CD1c-positive myeloid dendritic cell (primary cell): Measurements from ENCODE around the gene CNRIP1.
"Not testable (repeated sequence)": the region's sequence is repeated elsewhere in the genome, so short reads cannot be mapped to it uniquely, and the experiment has no call there.

Experiments
- DNase-seq: peaks from one replicate; pipeline ENCODE4 v3.0.0-alpha.2; 2016; ENCODE audit errors: extremely low spot score

Gene CNRIP1, protein sequence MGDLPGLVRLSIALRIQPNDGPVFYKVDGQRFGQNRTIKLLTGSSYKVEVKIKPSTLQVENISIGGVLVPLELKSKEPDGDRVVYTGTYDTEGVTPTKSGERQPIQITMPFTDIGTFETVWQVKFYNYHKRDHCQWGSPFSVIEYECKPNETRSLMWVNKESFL

DNA sequence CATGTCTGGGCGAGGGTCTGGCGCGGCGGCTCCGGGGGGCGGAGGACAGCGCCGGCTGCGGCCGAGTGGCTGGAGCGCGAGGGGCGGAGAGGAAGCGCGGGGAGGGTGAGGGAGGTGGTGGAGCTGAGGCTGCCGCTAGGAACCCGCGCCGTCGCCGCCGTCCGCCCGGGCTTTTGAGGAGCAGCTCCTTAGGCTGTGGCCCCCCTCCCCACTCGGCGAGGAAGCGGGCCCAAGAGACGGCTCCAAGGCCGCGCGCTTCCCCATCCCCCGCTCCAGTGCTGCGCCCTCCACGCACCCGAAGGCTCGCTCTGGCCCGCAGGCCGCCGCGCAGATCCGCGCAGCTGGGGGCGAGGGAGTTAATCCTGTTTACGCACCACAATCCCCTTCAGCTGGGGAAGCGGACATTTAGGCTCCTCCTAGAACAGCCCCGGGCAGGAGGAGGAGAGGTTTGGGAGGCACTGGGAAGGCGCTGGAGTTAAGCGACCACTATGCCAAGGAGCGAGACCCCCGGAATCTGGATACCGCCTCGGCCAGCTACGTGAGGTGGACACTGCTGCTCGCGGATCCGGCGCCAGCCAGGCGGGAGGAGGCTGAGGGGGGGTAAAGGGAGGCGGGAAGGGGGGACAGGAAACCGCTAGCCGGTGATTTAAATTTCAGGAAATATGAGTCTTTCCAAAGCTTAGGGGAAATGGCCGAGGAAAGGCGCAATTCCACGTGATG, at the start of gene CNRIP1:
Gene CNRIP1 (minus strand): TSS at position 552 of the 720 bp plus-strand sequence. CDS start 549 bp downstream, at position 3.
- peak; percentile 57 for DNase-seq

GRCh38 chr2:68369337-68369734, 49.6 kb upstream of the CNRIP1 start:
- DNase-seq: no peak

DNA sequence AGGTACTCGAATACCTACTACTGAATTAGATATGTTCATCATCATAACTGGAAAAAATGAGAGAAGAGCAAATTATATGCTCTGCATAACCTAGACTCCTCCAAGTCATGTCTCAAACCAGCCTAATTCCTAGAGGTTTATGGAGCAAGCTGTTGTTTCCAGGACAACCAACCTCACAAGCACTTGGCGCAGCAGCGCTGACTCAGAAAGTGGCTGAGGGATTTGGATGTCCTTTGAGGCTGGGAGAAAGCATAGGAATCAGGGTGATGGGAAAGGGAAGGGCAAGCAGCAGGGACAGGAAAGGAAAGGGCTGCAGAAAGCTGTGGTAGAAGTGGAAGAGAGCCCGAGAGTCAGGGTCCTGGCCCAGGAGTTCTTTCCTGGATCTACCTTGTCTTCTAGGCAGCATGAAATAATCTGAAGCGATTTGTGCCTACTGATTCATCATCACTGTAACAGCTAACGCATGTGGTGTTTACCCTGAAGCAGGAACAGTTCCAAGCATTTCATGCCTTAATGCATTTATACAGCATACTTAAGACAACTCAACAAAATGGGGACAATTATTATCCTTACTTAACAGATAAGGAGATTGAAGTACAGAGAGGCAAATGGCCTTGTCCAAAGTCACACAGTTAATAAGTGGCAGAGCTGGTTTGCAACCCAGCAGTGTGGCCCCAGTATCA, 49.0 kb upstream of the CNRIP1 start:
- DNase-seq: no peak

GRCh38 chr2:68367953-68368653, 48.4 kb upstream of the CNRIP1 start:
- peak; percentile 91 for DNase-seq

- peak; percentile 80 for DNase-seq
Measured at GRCh38 chr2:68366083-68366560, 46.4 kb upstream of the CNRIP1 start.

DNA sequence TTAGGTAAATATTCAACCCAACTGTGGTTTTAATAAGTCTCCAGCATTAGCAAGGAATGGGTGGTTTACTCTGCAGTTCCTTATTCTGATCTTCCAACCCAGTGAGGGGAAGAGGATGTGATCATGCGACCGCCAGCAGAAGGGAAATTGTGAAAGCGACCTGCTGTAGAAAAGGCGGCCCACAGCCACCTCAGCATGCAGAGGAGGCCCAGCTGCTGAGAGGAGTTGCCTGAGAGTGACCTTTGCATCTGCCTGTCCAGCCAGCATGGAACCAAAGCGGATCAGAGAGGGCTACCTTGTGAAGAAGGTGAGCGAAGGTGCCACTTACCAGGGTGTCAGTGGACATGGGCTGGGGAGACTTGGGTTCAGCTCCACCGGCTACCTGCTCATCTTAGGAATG, 45.3 kb upstream of the CNRIP1 start, which contains the start of gene PLEK:
Gene PLEK (plus strand): TSS at position 196 of the 400 bp plus-strand sequence. CDS start 70 bp downstream, at position 266.
- DNase-seq: peak; percentile 94

- DNase-seq: peak; percentile 45
Measured at GRCh38 chr2:68363721-68364120, 44.0 kb upstream of the CNRIP1 start.

GRCh38 chr2:68362749-68363148, 43.0 kb upstream of the CNRIP1 start:
- DNase-seq: peak; percentile 59

GRCh38 chr2:68362069-68362468, 42.3 kb upstream of the CNRIP1 start:
- DNase-seq: peak; percentile 86

DNA sequence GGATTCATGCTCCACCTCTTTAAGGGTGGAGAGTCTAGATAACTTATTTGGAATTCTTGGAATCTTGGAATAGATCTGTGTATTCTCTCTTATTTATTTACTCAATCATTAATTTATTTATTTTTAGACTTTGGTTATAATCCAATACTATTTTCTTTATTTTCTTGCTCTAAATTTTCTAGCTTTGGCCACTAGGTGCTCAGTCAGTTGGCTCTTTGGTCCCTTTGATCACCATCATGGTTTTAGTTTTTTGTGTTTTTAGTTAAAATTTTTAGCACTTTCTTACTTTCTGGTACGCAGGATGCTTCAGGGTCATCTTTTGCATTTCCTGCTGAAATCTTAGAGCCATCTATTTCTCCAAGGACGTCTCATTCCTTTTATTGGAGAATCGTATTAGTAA, 40.1 kb upstream of the CNRIP1 start:
- DNase-seq: no peak

DNA sequence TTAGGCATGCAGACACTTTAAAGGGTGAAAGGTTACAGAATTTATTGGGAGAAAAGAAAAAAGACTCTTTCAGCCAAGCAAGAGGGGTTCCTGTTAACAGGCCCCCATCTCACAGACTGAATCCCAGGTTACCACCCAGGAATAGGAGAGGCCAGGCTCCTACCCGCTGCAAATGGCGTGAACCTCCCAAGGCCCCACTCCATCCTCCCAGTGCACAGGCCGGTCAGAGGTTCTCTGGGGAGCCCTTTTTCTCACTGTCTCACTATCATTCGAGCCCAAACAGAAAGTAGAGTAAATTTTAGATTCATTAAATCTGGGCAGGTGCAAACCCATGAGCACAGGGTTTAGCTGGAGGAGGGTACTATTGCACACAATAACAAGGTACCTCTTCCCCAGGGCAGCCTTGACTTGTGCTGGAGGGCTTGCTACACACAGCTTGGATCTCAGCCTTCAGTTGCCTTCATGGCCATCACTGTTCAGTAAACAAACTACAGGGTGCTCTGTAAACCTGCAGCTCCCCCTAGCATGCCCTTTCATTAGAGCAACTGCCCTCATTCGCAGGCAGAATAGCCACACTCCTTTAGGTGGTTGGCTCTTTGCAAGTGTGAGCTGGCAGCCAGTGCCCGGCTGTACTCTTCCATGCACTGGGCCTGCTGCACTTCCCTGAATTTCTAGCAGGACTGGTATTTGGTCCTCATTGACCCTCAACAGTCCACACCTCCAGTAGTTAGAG, 38.0 kb upstream of the CNRIP1 start:
- DNase-seq: peak; percentile 50

DNA sequence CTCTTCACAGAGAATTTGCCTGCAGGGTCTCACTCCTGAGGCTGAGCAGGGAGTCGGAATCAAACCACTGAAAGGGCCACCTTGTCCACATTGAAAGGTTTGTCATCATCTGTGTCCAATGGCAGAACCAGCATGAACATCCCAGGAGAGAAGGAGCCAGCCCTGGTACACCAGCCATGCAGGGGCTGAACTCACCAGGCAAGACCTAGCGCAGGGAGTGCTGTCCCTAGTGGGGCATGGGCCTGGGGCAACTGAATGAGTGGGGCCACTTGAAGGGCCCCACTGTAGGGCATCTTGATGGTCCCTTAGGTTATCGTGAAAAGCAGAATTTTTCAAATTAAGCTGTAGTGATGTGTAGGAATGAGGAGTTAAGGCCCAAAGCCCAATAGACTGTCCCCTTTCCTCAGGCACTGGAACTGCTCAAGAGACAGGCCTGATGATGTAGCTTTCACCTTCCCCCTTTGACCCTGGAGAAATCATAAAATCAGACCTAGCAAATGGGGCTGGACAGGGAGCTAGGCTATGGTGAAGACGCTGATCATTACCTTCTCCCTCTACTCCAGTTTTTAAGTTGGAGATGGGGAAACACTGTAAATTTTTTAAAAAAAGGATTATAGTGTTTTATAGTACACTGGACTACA, 37.0 kb upstream of the CNRIP1 start:
- no peak for DNase-seq

GRCh38 chr2:68352651-68353391, 33.1 kb upstream of the CNRIP1 start:
- DNase-seq: no peak

DNA sequence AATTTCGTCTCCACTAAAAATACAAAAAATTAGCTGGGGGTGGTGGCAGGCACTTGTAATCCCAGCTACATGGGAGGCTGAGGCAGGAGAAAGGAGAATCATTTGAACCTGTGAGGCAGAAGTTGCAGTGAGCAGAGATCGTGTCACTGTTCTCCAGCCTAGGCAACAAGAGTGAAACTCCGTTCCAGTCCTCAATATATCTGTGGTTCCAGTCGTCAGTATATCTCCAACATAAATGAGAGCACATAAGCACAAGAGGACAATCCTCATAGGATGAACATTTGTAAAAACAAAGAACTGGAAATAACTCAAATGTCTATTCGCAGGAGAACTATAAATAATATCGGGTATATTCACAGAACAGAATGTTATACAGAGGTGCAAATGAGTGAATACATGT, 32.2 kb upstream of the CNRIP1 start:
- DNase-seq: no peak

GRCh38 chr2:68349091-68349490, 29.3 kb upstream of the CNRIP1 start:
- not testable (repeated sequence) for DNase-seq

GRCh38 chr2:68345129-68345875, 25.6 kb upstream of the CNRIP1 start:
- no peak for DNase-seq

- no peak for DNase-seq
Measured at GRCh38 chr2:68344031-68344430, 24.3 kb upstream of the CNRIP1 start.

GRCh38 chr2:68342470-68342869, 22.7 kb upstream of the CNRIP1 start:
- no peak for DNase-seq

DNA sequence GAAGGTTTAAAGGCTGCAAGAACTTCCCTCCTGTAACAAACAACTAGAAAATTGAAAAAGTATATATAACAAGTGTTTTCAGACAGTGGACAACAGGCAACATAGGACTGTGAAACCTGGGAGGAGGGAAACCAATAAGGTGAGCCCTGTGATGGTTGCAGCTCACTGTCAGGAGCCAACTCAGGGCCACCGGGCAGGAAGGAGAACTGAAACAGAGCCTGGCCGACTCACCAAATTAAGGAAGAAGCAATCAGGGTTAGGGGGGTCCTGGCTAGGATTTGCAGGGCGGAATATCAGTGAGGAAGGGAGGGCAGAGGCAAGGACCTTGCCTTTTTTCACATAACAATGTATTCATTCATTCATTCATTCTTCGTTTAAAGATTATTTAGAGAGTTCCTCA, 21.8 kb upstream of the CNRIP1 start:
- DNase-seq: peak; percentile 55

DNA sequence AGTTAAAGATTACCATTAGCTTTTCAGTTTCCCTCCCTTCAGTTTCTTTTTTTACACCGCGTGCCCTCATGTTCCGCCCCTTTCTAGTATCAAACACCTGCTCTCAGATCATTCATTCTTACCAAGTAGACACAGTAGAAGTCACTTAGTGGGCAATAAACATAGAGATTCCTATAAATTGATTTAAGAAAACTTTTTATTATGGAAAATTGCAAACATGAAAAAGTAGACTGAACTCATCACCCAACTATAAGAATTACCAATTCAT, 21.2 kb upstream of the CNRIP1 start:
- no peak for DNase-seq
